GM20000 (cell line): ENCODE results near the gene DUSP22.

Source experiments
- DNase-seq: peaks from one replicate; pipeline ENCODE4 v3.0.0; 2012; ENCODE audit warnings: low spot score
- CTCF ChIP-seq: IDR thresholded peaks from 2 replicates; pipeline ENCODE4 v1.5.1; 2012; ENCODE audit warnings: mild to moderate bottlenecking, control low read depth; ENCODE audit errors: extremely low read depth, missing control alignments

DUSP22 gene

GRCh38 chr6:254016-254415 is 38.3 kb upstream of the DUSP22 start:
- TF ChIP-seq CTCF = no peak
- DNase-seq = no peak

- no peak for TF ChIP-seq CTCF
- DNase-seq = no peak
These were observed 37.1 kb upstream of the DUSP22 start for GRCh38 chr6:255041-255750.

- DNase-seq = no peak
These were observed 36.6 kb upstream of the DUSP22 start for GRCh38 chr6:255751-256083.

GRCh38 chr6:256169-256568 is 36.1 kb upstream of the DUSP22 start:
- no peak for DNase-seq
- TF ChIP-seq CTCF = no peak

More at GRCh38 chr6:255751-256083, 36.6 kb upstream of the DUSP22 start:
- TF ChIP-seq CTCF = no peak

GRCh38 chr6:257031-257725 is 35.1 kb upstream of the DUSP22 start:
- DNase-seq = no peak
- TF ChIP-seq CTCF = no peak

- TF ChIP-seq CTCF = no peak
- no peak for DNase-seq
These were observed 34.5 kb upstream of the DUSP22 start for GRCh38 chr6:257774-258173.

- no peak for TF ChIP-seq CTCF
- no peak for DNase-seq
These were observed 33.0 kb upstream of the DUSP22 start for GRCh38 chr6:259316-259715.
